GM23338 (cell line): ENCODE measurements around the gene KIF19. TPM values are rescaled to one million over a fixed set of nuclear protein-coding genes. Genes with fewer than 3 reads are reported as not detected.

Source experiments
- ATAC-seq: fragments of 200-7000 bp; cut with Tn5 transposase; 3 replicates; pipeline ENCODE4 v1.9.1; 2020
- DNase-seq: peaks from one replicate; pipeline ENCODE4 v3.0.0-alpha.2; 2015; ENCODE audit warnings: low spot score
- H2AFZ ChIP-seq: fragments of 200-600 bp; sonication (generic); 2 replicates; pipeline ENCODE4 v1.8.0; 2016; ENCODE audit warnings: antibody characterized with exemption, mild to moderate bottlenecking, moderate library complexity
- H3F3A ChIP-seq: fragments of 200-600 bp; sonication (generic); replicated peaks from 2 replicates; pipeline ENCODE4 v1.8.0; 2017; ENCODE audit warnings: antibody characterized with exemption, mixed run types, low read depth
- H3K27ac ChIP-seq: fragments of 200-600 bp; sonication (generic); 2 replicates; pipeline ENCODE4 v1.6.1; 2016; ENCODE audit warnings: low read depth
- H3K27me3 ChIP-seq: fragments of 200-600 bp; sonication (generic); 2 replicates; pipeline ENCODE4 v1.8.0; 2016; ENCODE audit warnings: mild to moderate bottlenecking, mixed run types, moderate library complexity; ENCODE audit not compliant: insufficient read depth
- H3K36me3 ChIP-seq: fragments of 200-600 bp; sonication (generic); 2 replicates; pipeline ENCODE4 v1.8.0; 2016; ENCODE audit warnings: mild to moderate bottlenecking; ENCODE audit not compliant: insufficient read depth
- H3K4me1 ChIP-seq: fragments of 200-600 bp; sonication (generic); 2 replicates; pipeline ENCODE4 v1.8.0; 2016; ENCODE audit warnings: mild to moderate bottlenecking, moderate library complexity; ENCODE audit not compliant: insufficient read depth
- H3K4me2 ChIP-seq: fragments of 200-600 bp; sonication (generic); 2 replicates; pipeline ENCODE4 v1.7.1; 2017; ENCODE audit warnings: mixed run types
- H3K4me3 ChIP-seq: fragments of 200-600 bp; sonication (generic); 2 replicates; pipeline ENCODE4 v1.6.1; 2016; ENCODE audit warnings: mixed run types
- H3K79me2 ChIP-seq: fragments of 200-600 bp; sonication (generic); replicated peaks from 2 replicates; pipeline ENCODE4 v1.8.0; 2017; ENCODE audit warnings: mild to moderate bottlenecking; ENCODE audit not compliant: insufficient read depth
- H3K9me2 ChIP-seq: fragments of 200-600 bp; sonication (generic); 2 replicates; pipeline ENCODE4 v1.8.0; 2017; ENCODE audit not compliant: insufficient read depth
- H4K20me1 ChIP-seq: fragments of 200-600 bp; sonication (generic); replicated peaks from 2 replicates; pipeline ENCODE4 v1.8.0; 2017; ENCODE audit warnings: mild to moderate bottlenecking; ENCODE audit not compliant: insufficient read depth
- H3K27ac Mint-ChIP-seq: 2 replicates; pipeline ENCODE4 v1.8.0; 2020; ENCODE audit warnings: inconsistent platforms, mild to moderate bottlenecking, moderate library complexity, mixed read lengths
- H3K27me3 Mint-ChIP-seq: 3 replicates; pipeline ENCODE4 v1.8.0; 2022; ENCODE audit warnings: low read depth, mild to moderate bottlenecking, moderate library complexity, mixed read lengths, inconsistent platforms; ENCODE audit not compliant: insufficient read depth, poor library complexity
- H3K36me3 Mint-ChIP-seq: 3 replicates; pipeline ENCODE4 v1.8.0; 2021; ENCODE audit warnings: low read depth, mild to moderate bottlenecking, inconsistent platforms, moderate library complexity, mixed read lengths
- H3K4me1 Mint-ChIP-seq: 3 replicates; pipeline ENCODE4 v1.8.0; 2020; ENCODE audit warnings: mild to moderate bottlenecking, inconsistent platforms, mixed read lengths
- H3K4me3 Mint-ChIP-seq: 3 replicates; pipeline ENCODE4 v1.8.0; 2021; ENCODE audit warnings: moderate library complexity, mild to moderate bottlenecking, inconsistent platforms, mixed read lengths
- H3K9me3 Mint-ChIP-seq: 3 replicates; pipeline ENCODE4 v1.8.0; 2020; ENCODE audit warnings: moderate library complexity, mild to moderate bottlenecking, inconsistent platforms, mixed read lengths
- CREB1 ChIP-seq: fragments of 250-450 bp; sonication (Bioruptor Pico); IDR thresholded peaks from 2 replicates; pipeline ENCODE4 v1.5.0; 2020; ENCODE audit warnings: low read depth, mild to moderate bottlenecking, moderate library complexity
- EZH2 ChIP-seq: fragments of 200-600 bp; sonication (generic); IDR thresholded peaks from one replicate; pipeline ENCODE4 v1.8.0; 2017; ENCODE audit warnings: antibody characterized with exemption, mild to moderate bottlenecking, low read depth; ENCODE audit not compliant: unreplicated experiment
- EZH2phosphoT487 ChIP-seq: fragments of 200-600 bp; sonication (generic); IDR thresholded peaks from one replicate; pipeline ENCODE4 v1.8.1; 2018; ENCODE audit warnings: antibody characterized with exemption; ENCODE audit not compliant: unreplicated experiment
- JUNB ChIP-seq: IDR thresholded peaks from one replicate; pipeline ENCODE4 v1.6.1; 2016; ENCODE audit warnings: antibody characterized with exemption; ENCODE audit not compliant: unreplicated experiment
- NANOG ChIP-seq: IDR thresholded peaks from 2 replicates; pipeline ENCODE4 v1.6.1; 2016; ENCODE audit warnings: antibody characterized with exemption, borderline replicate concordance
- POLR2AphosphoS5 ChIP-seq: IDR thresholded peaks from 2 replicates; pipeline ENCODE4 v1.6.1; 2016; ENCODE audit warnings: antibody characterized with exemption, low read depth
- STAT1 ChIP-seq: IDR thresholded peaks from one replicate; pipeline ENCODE4 v1.6.1; 2016; ENCODE audit warnings: antibody characterized with exemption; ENCODE audit not compliant: unreplicated experiment
- ZNF114 ChIP-seq: fragments of 250-450 bp; sonication (Bioruptor Pico); IDR thresholded peaks from 2 replicates; pipeline ENCODE4 v1.5.0; 2020; ENCODE audit warnings: mild to moderate bottlenecking, moderate library complexity
- ZNF331 ChIP-seq: fragments of 250-450 bp; sonication (Bioruptor Pico); IDR thresholded peaks from 2 replicates; pipeline ENCODE4 v1.5.0; 2020; ENCODE audit warnings: low read depth, mild to moderate bottlenecking, moderate library complexity
- polyA plus RNA-seq: library from polyadenylated mRNA; unstranded; fragments of >200 nt; fragmentation: Nextera tagmentation; extraction: Ambion mirVana; gene quantifications from 2 replicates; pipeline ENCODE4 v1.2.1, GENCODE V29; 2016
- total RNA-seq: library from RNA; depleted of rRNA; stranded (reverse); fragments of >200 nt; shearing (Covaris generic); gene quantifications from 2 replicates; pipeline ENCODE4 v1.2.3, GENCODE V29; 2014
- TF ChIP-seq, protein P1 (sequence below): fragments of 250-450 bp; sonication (Bioruptor Pico); IDR thresholded peaks from 2 replicates; pipeline ENCODE4 v1.5.0; 2020; ENCODE audit warnings: mild to moderate bottlenecking, moderate library complexity
- TF ChIP-seq, protein P2 (sequence below): IDR thresholded peaks from one replicate; pipeline ENCODE4 v1.6.1; 2018; ENCODE audit warnings: antibody characterized with exemption; ENCODE audit not compliant: unreplicated experiment
- TF ChIP-seq, protein P3 (sequence below): IDR thresholded peaks from 2 replicates; pipeline ENCODE4 v1.6.1; 2016; ENCODE audit warnings: antibody characterized with exemption
- TF ChIP-seq, protein P4 (sequence below), 2 experiments: fragments of 200-600 bp in 1 of 2; sonication (generic) in 1 of 2; conservative IDR thresholded peaks; 2 replicates each; pipeline versions ENCODE4 v1.5.1 to v1.6.1; 2016 to 2017; ENCODE audit warnings: antibody characterized with exemption in 2 of 2, low read depth in 2 of 2, mild to moderate bottlenecking in 2 of 2, moderate library complexity in 1 of 2

Gene KIF19
- total and polyA plus RNA-seq, 2 experiments from 2014 or later = 0.35 to 0.36 TPM

DNA sequence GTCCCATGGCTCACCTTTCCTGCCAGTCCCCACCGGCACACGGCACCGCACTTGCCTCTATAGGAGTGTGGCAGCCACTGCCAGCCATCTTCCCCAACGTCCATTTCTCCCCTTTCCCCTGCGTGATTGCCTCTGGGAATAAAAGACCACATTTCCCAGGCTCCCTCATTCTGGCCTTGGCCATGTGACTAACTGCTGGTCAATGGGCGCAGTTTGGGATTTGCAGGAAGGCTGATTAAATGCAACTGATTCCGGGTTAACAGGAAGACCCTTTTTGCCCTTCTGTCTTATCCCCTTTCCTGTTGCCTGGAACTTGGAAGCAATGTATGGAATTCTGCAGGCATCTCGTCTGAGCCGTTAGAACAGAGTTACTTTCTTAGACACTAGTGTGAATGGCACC, 32.7 kb downstream of the KIF19 start:
- peaks cover 41% of the 10 kb centered on the region for H3K4me1 Mint-ChIP-seq
- no peak overlapping the region; the same call in 1 of the 2 replicates for H3K27ac Mint-ChIP-seq
- Histone ChIP-seq H2AFZ (no peak overlapping the region), H3K9me2 (no peaks in the 10 kb centered on the region), H3F3A (no peaks in the 10 kb centered on the region), H3K36me3 (no peaks in the 10 kb centered on the region), H3K27me3 (peaks cover 45% of the 10 kb centered on the region), H3K4me2 (no peak overlapping the region), H3K4me3 (no peak overlapping the region), H3K79me2 (no peaks in the 10 kb centered on the region), H3K4me1 (peaks cover 16% of the 10 kb centered on the region), H3K27ac (no peak overlapping the region), H4K20me1 (no peaks in the 10 kb centered on the region; the same call in 1 of the 2 replicates)
- H3K9me3 Mint-ChIP-seq = no peaks in the 10 kb centered on the region
- no peak for ATAC-seq
- peaks cover 6% of the 10 kb centered on the region; the same call in 2 of the 3 replicates for H3K36me3 Mint-ChIP-seq
- peak; percentile 38 for DNase-seq
- TF ChIP-seq JUNB = no peak
- TF ChIP-seq, protein P1, sequence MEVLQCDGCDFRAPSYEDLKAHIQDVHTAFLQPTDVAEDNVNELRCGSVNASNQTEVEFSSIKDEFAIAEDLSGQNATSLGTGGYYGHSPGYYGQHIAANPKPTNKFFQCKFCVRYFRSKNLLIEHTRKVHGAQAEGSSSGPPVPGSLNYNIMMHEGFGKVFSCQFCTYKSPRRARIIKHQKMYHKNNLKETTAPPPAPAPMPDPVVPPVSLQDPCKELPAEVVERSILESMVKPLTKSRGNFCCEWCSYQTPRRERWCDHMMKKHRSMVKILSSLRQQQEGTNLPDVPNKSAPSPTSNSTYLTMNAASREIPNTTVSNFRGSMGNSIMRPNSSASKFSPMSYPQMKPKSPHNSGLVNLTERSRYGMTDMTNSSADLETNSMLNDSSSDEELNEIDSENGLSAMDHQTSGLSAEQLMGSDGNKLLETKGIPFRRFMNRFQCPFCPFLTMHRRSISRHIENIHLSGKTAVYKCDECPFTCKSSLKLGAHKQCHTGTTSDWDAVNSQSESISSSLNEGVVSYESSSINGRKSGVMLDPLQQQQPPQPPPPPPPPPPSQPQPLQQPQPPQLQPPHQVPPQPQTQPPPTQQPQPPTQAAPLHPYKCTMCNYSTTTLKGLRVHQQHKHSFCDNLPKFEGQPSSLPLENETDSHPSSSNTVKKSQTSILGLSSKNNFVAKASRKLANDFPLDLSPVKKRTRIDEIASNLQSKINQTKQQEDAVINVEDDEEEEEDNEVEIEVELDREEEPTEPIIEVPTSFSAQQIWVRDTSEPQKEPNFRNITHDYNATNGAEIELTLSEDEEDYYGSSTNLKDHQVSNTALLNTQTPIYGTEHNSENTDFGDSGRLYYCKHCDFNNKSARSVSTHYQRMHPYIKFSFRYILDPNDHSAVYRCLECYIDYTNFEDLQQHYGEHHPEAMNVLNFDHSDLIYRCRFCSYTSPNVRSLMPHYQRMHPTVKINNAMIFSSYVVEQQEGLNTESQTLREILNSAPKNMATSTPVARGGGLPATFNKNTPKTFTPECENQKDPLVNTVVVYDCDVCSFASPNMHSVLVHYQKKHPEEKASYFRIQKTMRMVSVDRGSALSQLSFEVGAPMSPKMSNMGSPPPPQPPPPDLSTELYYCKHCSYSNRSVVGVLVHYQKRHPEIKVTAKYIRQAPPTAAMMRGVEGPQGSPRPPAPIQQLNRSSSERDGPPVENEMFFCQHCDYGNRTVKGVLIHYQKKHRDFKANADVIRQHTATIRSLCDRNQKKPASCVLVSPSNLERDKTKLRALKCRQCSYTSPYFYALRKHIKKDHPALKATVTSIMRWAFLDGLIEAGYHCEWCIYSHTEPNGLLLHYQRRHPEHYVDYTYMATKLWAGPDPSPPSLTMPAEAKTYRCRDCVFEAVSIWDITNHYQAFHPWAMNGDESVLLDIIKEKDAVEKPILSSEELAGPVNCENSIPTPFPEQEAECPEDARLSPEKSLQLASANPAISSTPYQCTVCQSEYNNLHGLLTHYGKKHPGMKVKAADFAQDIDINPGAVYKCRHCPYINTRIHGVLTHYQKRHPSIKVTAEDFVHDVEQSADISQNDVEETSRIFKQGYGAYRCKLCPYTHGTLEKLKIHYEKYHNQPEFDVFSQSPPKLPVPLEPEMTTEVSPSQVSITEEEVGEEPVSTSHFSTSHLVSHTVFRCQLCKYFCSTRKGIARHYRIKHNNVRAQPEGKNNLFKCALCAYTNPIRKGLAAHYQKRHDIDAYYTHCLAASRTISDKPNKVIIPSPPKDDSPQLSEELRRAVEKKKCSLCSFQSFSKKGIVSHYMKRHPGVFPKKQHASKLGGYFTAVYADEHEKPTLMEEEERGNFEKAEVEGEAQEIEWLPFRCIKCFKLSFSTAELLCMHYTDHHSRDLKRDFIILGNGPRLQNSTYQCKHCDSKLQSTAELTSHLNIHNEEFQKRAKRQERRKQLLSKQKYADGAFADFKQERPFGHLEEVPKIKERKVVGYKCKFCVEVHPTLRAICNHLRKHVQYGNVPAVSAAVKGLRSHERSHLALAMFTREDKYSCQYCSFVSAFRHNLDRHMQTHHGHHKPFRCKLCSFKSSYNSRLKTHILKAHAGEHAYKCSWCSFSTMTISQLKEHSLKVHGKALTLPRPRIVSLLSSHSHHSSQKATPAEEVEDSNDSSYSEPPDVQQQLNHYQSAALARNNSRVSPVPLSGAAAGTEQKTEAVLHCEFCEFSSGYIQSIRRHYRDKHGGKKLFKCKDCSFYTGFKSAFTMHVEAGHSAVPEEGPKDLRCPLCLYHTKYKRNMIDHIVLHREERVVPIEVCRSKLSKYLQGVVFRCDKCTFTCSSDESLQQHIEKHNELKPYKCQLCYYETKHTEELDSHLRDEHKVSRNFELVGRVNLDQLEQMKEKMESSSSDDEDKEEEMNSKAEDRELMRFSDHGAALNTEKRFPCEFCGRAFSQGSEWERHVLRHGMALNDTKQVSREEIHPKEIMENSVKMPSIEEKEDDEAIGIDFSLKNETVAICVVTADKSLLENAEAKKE = no peak
- no peak for TF ChIP-seq NANOG
- no peak for TF ChIP-seq ZNF331
- TF ChIP-seq, protein P2, sequence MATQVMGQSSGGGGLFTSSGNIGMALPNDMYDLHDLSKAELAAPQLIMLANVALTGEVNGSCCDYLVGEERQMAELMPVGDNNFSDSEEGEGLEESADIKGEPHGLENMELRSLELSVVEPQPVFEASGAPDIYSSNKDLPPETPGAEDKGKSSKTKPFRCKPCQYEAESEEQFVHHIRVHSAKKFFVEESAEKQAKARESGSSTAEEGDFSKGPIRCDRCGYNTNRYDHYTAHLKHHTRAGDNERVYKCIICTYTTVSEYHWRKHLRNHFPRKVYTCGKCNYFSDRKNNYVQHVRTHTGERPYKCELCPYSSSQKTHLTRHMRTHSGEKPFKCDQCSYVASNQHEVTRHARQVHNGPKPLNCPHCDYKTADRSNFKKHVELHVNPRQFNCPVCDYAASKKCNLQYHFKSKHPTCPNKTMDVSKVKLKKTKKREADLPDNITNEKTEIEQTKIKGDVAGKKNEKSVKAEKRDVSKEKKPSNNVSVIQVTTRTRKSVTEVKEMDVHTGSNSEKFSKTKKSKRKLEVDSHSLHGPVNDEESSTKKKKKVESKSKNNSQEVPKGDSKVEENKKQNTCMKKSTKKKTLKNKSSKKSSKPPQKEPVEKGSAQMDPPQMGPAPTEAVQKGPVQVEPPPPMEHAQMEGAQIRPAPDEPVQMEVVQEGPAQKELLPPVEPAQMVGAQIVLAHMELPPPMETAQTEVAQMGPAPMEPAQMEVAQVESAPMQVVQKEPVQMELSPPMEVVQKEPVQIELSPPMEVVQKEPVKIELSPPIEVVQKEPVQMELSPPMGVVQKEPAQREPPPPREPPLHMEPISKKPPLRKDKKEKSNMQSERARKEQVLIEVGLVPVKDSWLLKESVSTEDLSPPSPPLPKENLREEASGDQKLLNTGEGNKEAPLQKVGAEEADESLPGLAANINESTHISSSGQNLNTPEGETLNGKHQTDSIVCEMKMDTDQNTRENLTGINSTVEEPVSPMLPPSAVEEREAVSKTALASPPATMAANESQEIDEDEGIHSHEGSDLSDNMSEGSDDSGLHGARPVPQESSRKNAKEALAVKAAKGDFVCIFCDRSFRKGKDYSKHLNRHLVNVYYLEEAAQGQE = no peak
- no peak for TF ChIP-seq POLR2AphosphoS5
- TF ChIP-seq EZH2 = no peak
- TF ChIP-seq, protein P3, sequence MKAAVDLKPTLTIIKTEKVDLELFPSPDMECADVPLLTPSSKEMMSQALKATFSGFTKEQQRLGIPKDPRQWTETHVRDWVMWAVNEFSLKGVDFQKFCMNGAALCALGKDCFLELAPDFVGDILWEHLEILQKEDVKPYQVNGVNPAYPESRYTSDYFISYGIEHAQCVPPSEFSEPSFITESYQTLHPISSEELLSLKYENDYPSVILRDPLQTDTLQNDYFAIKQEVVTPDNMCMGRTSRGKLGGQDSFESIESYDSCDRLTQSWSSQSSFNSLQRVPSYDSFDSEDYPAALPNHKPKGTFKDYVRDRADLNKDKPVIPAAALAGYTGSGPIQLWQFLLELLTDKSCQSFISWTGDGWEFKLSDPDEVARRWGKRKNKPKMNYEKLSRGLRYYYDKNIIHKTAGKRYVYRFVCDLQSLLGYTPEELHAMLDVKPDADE = no peak; the same call in 1 of the 2 replicates
- TF ChIP-seq EZH2phosphoT487 = no peak
- no peak for TF ChIP-seq STAT1
- TF ChIP-seq ZNF114 = no peak
- TF ChIP-seq CREB1 = no peak
- TF ChIP-seq, protein P4, sequence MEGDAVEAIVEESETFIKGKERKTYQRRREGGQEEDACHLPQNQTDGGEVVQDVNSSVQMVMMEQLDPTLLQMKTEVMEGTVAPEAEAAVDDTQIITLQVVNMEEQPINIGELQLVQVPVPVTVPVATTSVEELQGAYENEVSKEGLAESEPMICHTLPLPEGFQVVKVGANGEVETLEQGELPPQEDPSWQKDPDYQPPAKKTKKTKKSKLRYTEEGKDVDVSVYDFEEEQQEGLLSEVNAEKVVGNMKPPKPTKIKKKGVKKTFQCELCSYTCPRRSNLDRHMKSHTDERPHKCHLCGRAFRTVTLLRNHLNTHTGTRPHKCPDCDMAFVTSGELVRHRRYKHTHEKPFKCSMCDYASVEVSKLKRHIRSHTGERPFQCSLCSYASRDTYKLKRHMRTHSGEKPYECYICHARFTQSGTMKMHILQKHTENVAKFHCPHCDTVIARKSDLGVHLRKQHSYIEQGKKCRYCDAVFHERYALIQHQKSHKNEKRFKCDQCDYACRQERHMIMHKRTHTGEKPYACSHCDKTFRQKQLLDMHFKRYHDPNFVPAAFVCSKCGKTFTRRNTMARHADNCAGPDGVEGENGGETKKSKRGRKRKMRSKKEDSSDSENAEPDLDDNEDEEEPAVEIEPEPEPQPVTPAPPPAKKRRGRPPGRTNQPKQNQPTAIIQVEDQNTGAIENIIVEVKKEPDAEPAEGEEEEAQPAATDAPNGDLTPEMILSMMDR (conservative IDR thresholded peaks at IDR 0.05; ENCODE audit: low read depth in 2 of 2) = no peak
- H3K4me3 Mint-ChIP-seq = no peak overlapping the region; the same call in 2 of the 3 replicates
- peaks cover 37% of the 10 kb centered on the region for H3K27me3 Mint-ChIP-seq
